Endothelial cell (in vitro differentiated cells): ENCODE data around the gene GALNT18. TPM values are rescaled to one million over a fixed set of nuclear protein-coding genes. Genes with fewer than 3 reads are reported as not detected.

Source experiments
- DNase-seq: peaks from one replicate; pipeline ENCODE4 v3.0.0; 2021; ENCODE audit warnings: low spot score
- H3K27ac Mint-ChIP-seq: one replicate; pipeline ENCODE4 v1.8.0; 2021; ENCODE audit warnings: mixed read lengths, inconsistent platforms; ENCODE audit not compliant: unreplicated experiment
- H3K27me3 Mint-ChIP-seq: one replicate; pipeline ENCODE4 v1.8.0; 2021; ENCODE audit warnings: mild to moderate bottlenecking, moderate library complexity, mixed read lengths, inconsistent platforms; ENCODE audit not compliant: unreplicated experiment
- H3K36me3 Mint-ChIP-seq: one replicate; pipeline ENCODE4 v1.8.0; 2021; ENCODE audit warnings: mild to moderate bottlenecking, low read depth, mixed read lengths, inconsistent platforms; ENCODE audit not compliant: unreplicated experiment
- H3K4me1 Mint-ChIP-seq: one replicate; pipeline ENCODE4 v1.8.0; 2021; ENCODE audit warnings: mild to moderate bottlenecking, mixed read lengths, inconsistent platforms; ENCODE audit not compliant: unreplicated experiment
- H3K4me3 Mint-ChIP-seq: one replicate; pipeline ENCODE4 v1.8.0; 2021; ENCODE audit warnings: mild to moderate bottlenecking, mixed read lengths, inconsistent platforms; ENCODE audit not compliant: unreplicated experiment
- H3K9me3 Mint-ChIP-seq: one replicate; pipeline ENCODE4 v1.8.0; 2021; ENCODE audit warnings: mixed read lengths, inconsistent platforms; ENCODE audit not compliant: unreplicated experiment
- total RNA-seq: library from RNA; stranded (reverse); fragmentation: NEBNext Ultra II Directional; extraction: Animal tissue kit (Norgen Biotek cat#: 25700); gene quantifications from one replicate; pipeline ENCODE4 v1.2.1, GENCODE V29; 2021; ENCODE audit not compliant: unreplicated experiment
- TF ChIP-seq, protein P1 (sequence below): fragments of 200-600 bp; sonication (generic); IDR thresholded peaks from one replicate; pipeline ENCODE4 v1.5.0; 2021; ENCODE audit warnings: antibody characterized with exemption; ENCODE audit not compliant: unreplicated experiment

GALNT18 gene
- total RNA-seq, 1 donor from 2014 or later = 87.6 TPM

DNA sequence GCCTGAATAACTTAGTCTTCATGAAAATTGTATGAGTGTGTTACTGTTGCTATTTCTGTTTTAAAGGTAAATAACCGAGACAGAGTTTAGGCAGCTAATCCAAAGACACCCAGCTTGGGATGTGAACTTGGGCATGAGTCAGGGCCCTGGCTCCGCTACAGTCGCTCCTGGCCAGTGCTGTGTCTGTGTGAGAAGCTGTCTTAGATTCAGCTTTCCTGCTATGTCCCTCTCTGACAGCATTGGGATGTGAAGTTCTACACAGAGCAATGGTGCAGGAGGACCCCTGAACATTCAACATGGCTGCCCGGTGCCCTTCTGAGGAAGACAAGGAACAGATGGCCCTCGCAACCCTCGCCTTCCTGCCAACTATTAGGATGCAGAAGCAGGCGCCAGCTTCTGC, 49.4 kb downstream of the GALNT18 start:
- peaks cover 66% of the 10 kb centered on the region for H3K4me1 Mint-ChIP-seq
- H3K27ac Mint-ChIP-seq = no peak overlapping the region
- no peak for DNase-seq
- peaks cover 16% of the 10 kb centered on the region for H3K36me3 Mint-ChIP-seq
- H3K27me3 Mint-ChIP-seq = peaks cover 4% of the 10 kb centered on the region
- TF ChIP-seq, protein P1, sequence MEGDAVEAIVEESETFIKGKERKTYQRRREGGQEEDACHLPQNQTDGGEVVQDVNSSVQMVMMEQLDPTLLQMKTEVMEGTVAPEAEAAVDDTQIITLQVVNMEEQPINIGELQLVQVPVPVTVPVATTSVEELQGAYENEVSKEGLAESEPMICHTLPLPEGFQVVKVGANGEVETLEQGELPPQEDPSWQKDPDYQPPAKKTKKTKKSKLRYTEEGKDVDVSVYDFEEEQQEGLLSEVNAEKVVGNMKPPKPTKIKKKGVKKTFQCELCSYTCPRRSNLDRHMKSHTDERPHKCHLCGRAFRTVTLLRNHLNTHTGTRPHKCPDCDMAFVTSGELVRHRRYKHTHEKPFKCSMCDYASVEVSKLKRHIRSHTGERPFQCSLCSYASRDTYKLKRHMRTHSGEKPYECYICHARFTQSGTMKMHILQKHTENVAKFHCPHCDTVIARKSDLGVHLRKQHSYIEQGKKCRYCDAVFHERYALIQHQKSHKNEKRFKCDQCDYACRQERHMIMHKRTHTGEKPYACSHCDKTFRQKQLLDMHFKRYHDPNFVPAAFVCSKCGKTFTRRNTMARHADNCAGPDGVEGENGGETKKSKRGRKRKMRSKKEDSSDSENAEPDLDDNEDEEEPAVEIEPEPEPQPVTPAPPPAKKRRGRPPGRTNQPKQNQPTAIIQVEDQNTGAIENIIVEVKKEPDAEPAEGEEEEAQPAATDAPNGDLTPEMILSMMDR = no peak
- no peaks in the 10 kb centered on the region for H3K9me3 Mint-ChIP-seq
- H3K4me3 Mint-ChIP-seq = no peak overlapping the region

DNA sequence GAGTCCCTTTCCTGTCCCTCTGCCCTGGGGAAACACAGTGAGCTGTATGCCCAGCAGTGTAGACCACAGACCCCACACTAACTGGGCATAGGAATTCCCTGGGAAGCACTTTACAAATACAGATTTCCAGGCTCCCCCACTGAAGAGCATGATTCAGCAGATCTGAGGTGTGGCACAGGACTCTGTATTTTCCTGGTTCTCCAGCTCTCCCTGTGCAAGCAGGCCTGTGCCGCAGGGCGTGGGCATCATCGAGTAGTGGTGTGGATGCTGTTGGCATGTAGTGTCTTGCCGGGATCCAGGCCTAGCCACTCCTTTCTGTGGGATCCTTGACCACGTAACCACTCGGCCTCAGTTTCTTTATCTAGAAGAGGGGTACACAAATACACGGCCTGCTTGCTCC, 49.9 kb downstream of the GALNT18 start:
- DNase-seq = no peak
- peaks cover 68% of the 10 kb centered on the region for H3K4me1 Mint-ChIP-seq
- peaks cover 14% of the 10 kb centered on the region for H3K36me3 Mint-ChIP-seq
- peaks cover 4% of the 10 kb centered on the region for H3K27me3 Mint-ChIP-seq
- no peak overlapping the region for H3K4me3 Mint-ChIP-seq
- H3K27ac Mint-ChIP-seq = no peak overlapping the region
- TF ChIP-seq, protein P1 = no peak
- H3K9me3 Mint-ChIP-seq = no peaks in the 10 kb centered on the region

DNA sequence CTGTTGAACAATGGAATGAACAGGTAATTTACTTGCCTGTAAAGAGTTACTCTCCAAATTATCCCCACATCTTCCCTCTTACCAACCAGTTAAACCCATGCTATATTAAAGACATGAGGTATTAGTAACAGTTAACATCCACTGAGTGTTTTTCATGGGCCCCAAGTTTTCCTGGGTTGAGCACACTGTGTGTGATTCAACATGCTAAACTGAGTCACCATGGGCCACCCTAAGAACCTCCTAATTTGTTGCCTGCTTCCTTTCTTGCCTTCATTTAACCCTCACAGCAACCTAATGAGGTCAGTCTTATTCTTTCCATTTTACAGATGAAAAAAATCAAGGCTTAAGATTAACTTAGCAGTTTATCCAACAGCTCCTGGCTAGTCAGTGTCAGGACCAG, 51.0 kb downstream of the GALNT18 start:
- peak overlapping the region; percentile 20 for H3K27ac Mint-ChIP-seq

DNA sequence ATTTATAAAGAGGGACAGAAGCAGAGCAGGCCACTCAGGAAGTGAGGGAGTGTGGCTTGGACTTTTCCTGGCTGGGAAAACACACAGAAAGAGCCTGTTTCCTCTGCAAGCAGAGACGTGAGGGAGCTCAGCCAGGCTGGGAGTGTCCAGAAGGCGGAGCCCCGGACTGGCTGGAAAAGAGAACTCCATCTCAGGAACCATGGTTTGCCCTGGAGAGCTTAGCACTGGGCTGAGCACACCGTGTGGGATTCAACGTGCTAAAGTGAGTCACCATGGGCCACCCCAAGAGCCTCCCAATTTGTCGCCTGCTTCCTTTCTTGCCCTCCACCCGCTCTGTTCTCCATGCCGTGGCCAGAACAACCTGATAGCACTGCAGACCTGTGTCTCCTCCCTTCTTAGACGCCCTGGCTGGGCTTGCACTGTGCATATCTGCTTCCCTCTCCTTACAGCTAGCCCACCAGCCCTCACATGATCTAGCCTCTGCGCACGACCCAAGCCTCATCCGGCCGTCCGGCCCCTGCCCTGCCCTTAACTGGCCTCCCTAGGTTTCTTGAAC, 51.8 kb downstream of the GALNT18 start:
- Mint-ChIP-seq H3K4me3 (no peak overlapping the region), H3K36me3 (peaks cover 12% of the 10 kb centered on the region), H3K4me1 (peaks cover 72% of the 10 kb centered on the region), H3K9me3 (no peaks in the 10 kb centered on the region), H3K27ac (peak overlapping the region; percentile 77), H3K27me3 (peaks cover 6% of the 10 kb centered on the region)
- TF ChIP-seq, protein P1 = no peak
- DNase-seq = peak; percentile 29

More for the DNA sequence above, 51.0 kb downstream of the GALNT18 start:
- Mint-ChIP-seq H3K4me1 (peaks cover 71% of the 10 kb centered on the region), H3K4me3 (no peak overlapping the region), H3K9me3 (no peaks in the 10 kb centered on the region), H3K27me3 (peaks cover 6% of the 10 kb centered on the region), H3K36me3 (peaks cover 15% of the 10 kb centered on the region)
- TF ChIP-seq, protein P1 = no peak
- no peak for DNase-seq

DNA sequence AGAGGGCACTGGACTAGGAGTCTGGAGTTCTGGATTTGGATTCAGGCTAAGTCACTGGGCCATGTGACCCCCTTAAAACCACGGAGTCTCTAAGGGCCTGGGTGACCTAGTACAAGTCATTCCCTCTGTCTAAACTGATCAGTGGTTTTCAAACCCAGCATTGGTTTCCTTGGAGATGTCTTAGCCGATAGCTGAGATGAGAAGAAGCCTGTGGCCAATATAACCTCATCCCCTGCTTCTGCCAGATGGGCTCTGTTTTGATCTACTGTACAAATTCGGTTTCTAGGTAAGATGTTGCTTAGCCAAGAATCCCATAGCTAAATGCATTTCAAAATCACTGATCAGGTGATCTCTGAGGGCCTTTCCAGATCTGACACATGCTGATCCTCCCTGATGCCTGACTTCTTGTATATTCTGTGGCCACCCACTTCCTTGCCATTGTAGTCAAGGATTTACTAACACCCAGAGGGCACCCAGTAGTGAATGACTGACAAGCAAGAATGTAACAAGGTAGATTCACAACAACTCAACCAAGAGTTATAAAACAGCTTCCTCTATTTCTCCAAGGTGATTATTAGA, 53.1 kb downstream of the GALNT18 start:
- peaks cover 4% of the 10 kb centered on the region for H3K36me3 Mint-ChIP-seq
- no peak overlapping the region for H3K4me3 Mint-ChIP-seq
- no peak for DNase-seq
- TF ChIP-seq, protein P1 = no peak
- H3K9me3 Mint-ChIP-seq = no peaks in the 10 kb centered on the region
- H3K27ac Mint-ChIP-seq = peak overlapping the region; percentile 61
- peaks cover 80% of the 10 kb centered on the region for H3K4me1 Mint-ChIP-seq
- peaks cover 6% of the 10 kb centered on the region for H3K27me3 Mint-ChIP-seq
